A549 treated with DMSO at 1 μM for 4 hours (cell line): ENCODE measurements around the gene C10orf105. TPM values are rescaled to one million over a fixed set of nuclear protein-coding genes. Genes with fewer than 3 reads are reported as not detected.

Experiments used
- total RNA-seq: library from RNA; stranded (reverse); fragments of 200-300 nt; extraction: Qiagen RNA extraction; gene quantifications from 5 replicates; pipeline ENCODE4 v1.2.3, GENCODE V29; 2022; ENCODE audit warnings: low read depth

Gene C10orf105
- not detected in 5 replicates for total RNA-seq

GRCh38 chr10:71719464-71720201, at the start of gene C10orf105:
TSS of gene C10orf105 (minus strand) at chr10:71719778. CDS start at chr10:71716337, 3,441 bp downstream.

Other genes starting within 250 kb of the C10orf105 start
- gene VSIR, start 53.7 kb upstream of the C10orf105 start, total RNA-seq: 23.7 to 32.7 TPM (median 28.7 TPM) in 5 replicates
- gene PSAP, start 131.5 kb upstream of the C10orf105 start, total RNA-seq: 870 to 978 TPM (median 891 TPM) in 5 replicates
- 40.2 to 46.6 TPM (median 42.6 TPM) in 5 replicates for gene CHST3, start 244.6 kb upstream of the C10orf105 start, total RNA-seq